Neuronal stem cell (in vitro differentiated cells): Measurements from ENCODE around the gene IQSEC2.

Source experiments
- DNase-seq: peaks from one replicate; pipeline ENCODE4 v3.0.0-alpha.2; 2013; ENCODE audit warnings: low spot score
- H2AFZ ChIP-seq: one replicate; pipeline ENCODE4 v1.6.1; 2013; ENCODE audit warnings: mild to moderate bottlenecking, low read length, inconsistent platforms
- H2AK5ac ChIP-seq: 2 replicates; pipeline ENCODE4 v1.6.1; 2013; ENCODE audit warnings: low read depth, mild to moderate bottlenecking, inconsistent platforms, low read length, moderate library complexity, mixed read lengths
- H2BK120ac ChIP-seq: 2 replicates; pipeline ENCODE4 v1.6.1; 2013; ENCODE audit warnings: low read depth, mild to moderate bottlenecking, inconsistent platforms, low read length, moderate library complexity, mixed read lengths
- H2BK12ac ChIP-seq: one replicate; pipeline ENCODE4 v1.6.1; 2013; ENCODE audit warnings: low read length, inconsistent platforms
- H2BK15ac ChIP-seq: 2 replicates; pipeline ENCODE4 v1.6.1; 2013; ENCODE audit warnings: mild to moderate bottlenecking, low read length, inconsistent platforms, mixed read lengths
- H2BK5ac ChIP-seq: one replicate; pipeline ENCODE4 v1.6.1; 2013; ENCODE audit warnings: inconsistent platforms, mild to moderate bottlenecking, low read length, moderate library complexity
- H3K14ac ChIP-seq: one replicate; pipeline ENCODE4 v1.6.1; 2013; ENCODE audit warnings: low read length, inconsistent platforms
- H3K18ac ChIP-seq: 2 replicates; pipeline ENCODE4 v1.6.1; 2013; ENCODE audit warnings: low read length, inconsistent platforms
- H3K23ac ChIP-seq: 2 replicates; pipeline ENCODE4 v1.6.1; 2013; ENCODE audit warnings: low read depth, mild to moderate bottlenecking, mixed read lengths, low read length, inconsistent platforms; ENCODE audit not compliant: poor library complexity
- H3K27ac ChIP-seq: replicated peaks from 3 replicates; pipeline ENCODE4 v1.5.1; 2013; ENCODE audit warnings: low read length, inconsistent platforms
- H3K27me3 ChIP-seq, 3 experiments: 2 replicates each; pipeline ENCODE4 v1.6.1; 2013; ENCODE audit warnings: low read length in 3 of 3, mild to moderate bottlenecking in 2 of 3, inconsistent platforms in 1 of 3, low read depth in 1 of 3, mixed read lengths in 1 of 3, moderate library complexity in 1 of 3; ENCODE audit not compliant: control insufficient read depth in 3 of 3, insufficient read depth in 3 of 3
- H3K36me3 ChIP-seq, 2 donors: replicated peaks in 1 of 2; 2 replicates each; pipeline ENCODE4 v1.6.1; 2013; ENCODE audit warnings: low read length in 2 of 2; ENCODE audit not compliant: control insufficient read depth in 2 of 2, insufficient read depth in 2 of 2
- H3K4ac ChIP-seq: 2 replicates; pipeline ENCODE4 v1.6.1; 2013; ENCODE audit warnings: inconsistent platforms, mild to moderate bottlenecking, low read length, moderate library complexity
- H3K4me1 ChIP-seq, 2 donors: 1 replicate in 1 of 2; 2 replicates in 1 of 2; pipeline ENCODE4 v1.6.1; 2013; ENCODE audit warnings: low read length in 2 of 2, low read depth in 1 of 2; ENCODE audit not compliant: control insufficient read depth in 2 of 2, insufficient read depth in 1 of 2
- H3K4me2 ChIP-seq: one replicate; pipeline ENCODE4 v1.6.1; 2013; ENCODE audit warnings: mild to moderate bottlenecking, low read length, inconsistent platforms; ENCODE audit not compliant: insufficient read depth, poor library complexity, severe bottlenecking
- H3K4me3 ChIP-seq, 2 donors: 2 replicates each; pipeline ENCODE4 v1.5.1; 2013; ENCODE audit warnings: low read length in 2 of 2, mild to moderate bottlenecking in 2 of 2, inconsistent platforms in 1 of 2, moderate library complexity in 1 of 2
- H3K79me1 ChIP-seq: one replicate; pipeline ENCODE4 v1.6.1; 2013; ENCODE audit warnings: low read depth, mild to moderate bottlenecking, inconsistent platforms, low read length, moderate library complexity
- H3K9ac ChIP-seq: one replicate; pipeline ENCODE4 v1.6.1; 2013; ENCODE audit warnings: mild to moderate bottlenecking, low read depth, low read length, inconsistent platforms; ENCODE audit not compliant: poor library complexity
- H3K9me3 ChIP-seq, 2 donors: replicated peaks in 1 of 2; 2 replicates each; pipeline versions ENCODE3 to v1.6.1; 2013; ENCODE audit warnings: low read length in 2 of 2, mild to moderate bottlenecking in 2 of 2, inconsistent platforms in 1 of 2, low read depth in 1 of 2, mixed read lengths in 1 of 2, moderate library complexity in 1 of 2; ENCODE audit not compliant: control insufficient read depth in 2 of 2, insufficient read depth in 1 of 2
- H4K8ac ChIP-seq: one replicate; pipeline ENCODE4 v1.6.1; 2013; ENCODE audit warnings: low read depth, mild to moderate bottlenecking, inconsistent platforms, low read length, moderate library complexity
- H4K91ac ChIP-seq: one replicate; pipeline ENCODE4 v1.6.1; 2013; ENCODE audit warnings: low read length, low read depth, mild to moderate bottlenecking, inconsistent platforms; ENCODE audit not compliant: poor library complexity
- WGBS, 2 donors: extraction: QIAGEN DNeasy Blood & Tissue Kit; methylation state at CpG; one replicate each; pipeline ENCODE4 v1.1.7; 2013; ENCODE audit warnings: missing lambda C conversion rate in 2 of 2, mixed read lengths in 1 of 2; ENCODE audit not compliant: insufficient read length in 2 of 2, insufficient replicate concordance in 1 of 2; ENCODE audit errors: extremely low coverage in 2 of 2; 5-methylcytosine and 5-hydroxymethylcytosine counted together

The IQSEC2 gene

DNA sequence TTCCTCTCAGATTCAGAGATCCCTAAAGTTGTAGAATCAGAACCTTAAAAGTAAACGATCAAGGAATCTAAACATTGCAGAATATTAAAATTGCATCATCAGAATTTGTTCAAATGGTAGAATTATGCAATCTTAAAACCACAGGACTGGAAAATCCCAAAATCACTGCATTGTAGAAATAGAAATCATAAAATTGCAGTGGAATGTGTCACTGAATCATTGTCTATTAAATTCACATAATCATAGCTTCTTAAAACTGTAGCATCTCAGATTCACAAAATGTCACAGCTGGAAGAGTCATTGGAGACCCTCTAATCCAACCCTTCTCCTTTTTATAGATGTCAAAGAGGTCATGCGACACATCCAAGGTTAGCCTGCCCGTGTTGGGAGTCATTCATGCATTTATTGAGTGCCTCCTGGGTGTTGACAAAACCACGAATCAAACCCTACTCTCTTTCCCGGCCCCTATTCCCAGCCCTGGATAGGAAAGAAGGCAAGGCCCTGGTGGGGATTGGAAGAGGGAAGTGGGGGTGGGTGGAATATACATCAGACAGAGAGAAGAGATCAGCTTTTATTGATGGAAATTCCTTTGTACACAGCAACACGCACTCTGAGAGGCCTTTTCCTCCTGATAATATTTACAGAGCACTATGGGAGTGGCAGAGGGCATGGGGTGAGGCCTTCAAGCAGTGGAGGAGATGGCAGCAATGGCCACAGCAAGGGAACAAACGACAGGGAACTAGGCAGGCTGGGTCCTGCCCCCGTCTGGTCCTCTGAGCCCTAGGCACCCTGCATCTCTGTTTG, 15.4 kb downstream of the IQSEC2 start:
- H3K79me1 ChIP-seq: no peaks in the 10 kb centered on the region
- H3K4me1 ChIP-seq: peaks cover 0 to 10% of the 10 kb centered on the region in 2 donors
- DNase-seq: no peak
- no peaks in the 10 kb centered on the region for H3K36me3 ChIP-seq
- no peak overlapping the region for H4K8ac ChIP-seq
- H3K18ac ChIP-seq: no peak overlapping the region
- no peak overlapping the region for H4K91ac ChIP-seq
- H3K27me3 ChIP-seq: peaks cover 0 to 1% (median 0%) of the 10 kb centered on the region in 3 experiments
- no peak overlapping the region for H2BK12ac ChIP-seq
- no peak overlapping the region for H3K4me2 ChIP-seq
- H3K4me3 ChIP-seq: no peak overlapping the region
- no peak overlapping the region for H2BK5ac ChIP-seq
- H3K4ac ChIP-seq: no peak overlapping the region
- H2AFZ ChIP-seq: no peak overlapping the region
- WGBS, 2 donors: no CpG with 5 or more reads among the region's 8 CpGs
- no peak overlapping the region for H3K9ac ChIP-seq
- H2BK15ac ChIP-seq: no peak overlapping the region
- H3K27ac ChIP-seq: no peak overlapping the region
- no peak overlapping the region for H3K14ac ChIP-seq
- no peak overlapping the region for H3K23ac ChIP-seq
- no peak overlapping the region for H2AK5ac ChIP-seq
- H2BK120ac ChIP-seq: no peak overlapping the region
- H3K9me3 ChIP-seq: no peaks in the 10 kb centered on the region

DNA sequence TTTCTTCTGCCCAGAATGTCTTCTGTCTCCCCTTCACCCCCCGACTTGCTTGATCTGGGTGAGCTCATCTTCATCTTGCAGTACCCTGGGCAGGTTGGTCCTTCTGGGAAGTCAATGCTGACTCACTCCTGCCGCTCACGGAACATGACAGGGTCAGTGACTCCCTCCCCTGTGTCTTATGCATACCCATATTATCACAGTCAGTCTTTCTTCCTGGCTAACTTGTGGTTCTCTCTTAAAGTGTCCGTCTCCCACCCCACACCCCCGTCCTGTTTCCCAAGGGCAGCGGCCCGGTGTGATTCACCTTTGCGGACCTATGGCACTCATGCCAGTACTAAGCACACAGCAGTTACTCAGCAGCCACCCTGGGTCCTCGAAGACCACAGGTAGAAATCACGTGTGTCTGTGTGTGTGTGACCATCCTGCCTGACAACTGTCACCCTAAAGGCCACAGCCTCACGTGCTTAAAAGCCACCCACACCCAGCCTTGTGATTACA, 17.7 kb downstream of the IQSEC2 start:
- no peak overlapping the region for H3K4me3 ChIP-seq
- DNase-seq: no peak
- no peak overlapping the region for H4K8ac ChIP-seq
- H2AK5ac ChIP-seq: no peak overlapping the region
- H3K36me3 ChIP-seq: no peaks in the 10 kb centered on the region
- no peak overlapping the region for H3K18ac ChIP-seq
- no peak overlapping the region for H2AFZ ChIP-seq
- no peak overlapping the region for H2BK15ac ChIP-seq
- H2BK5ac ChIP-seq: no peak overlapping the region
- H3K9ac ChIP-seq: no peak overlapping the region
- H4K91ac ChIP-seq: no peak overlapping the region
- H2BK120ac ChIP-seq: no peak overlapping the region
- no peak overlapping the region for H3K23ac ChIP-seq
- H3K27ac ChIP-seq: no peak overlapping the region
- peak overlapping the region; percentile 6 for H3K14ac ChIP-seq
- H3K27me3 ChIP-seq: peaks cover 0 to 11% (median 0%) of the 10 kb centered on the region in 3 experiments
- H3K9me3 ChIP-seq: no peaks in the 10 kb centered on the region
- no peak overlapping the region for H3K4me2 ChIP-seq
- peaks cover 0 to 10% of the 10 kb centered on the region in 2 donors for H3K4me1 ChIP-seq
- H2BK12ac ChIP-seq: no peak overlapping the region
- H3K4ac ChIP-seq: no peak overlapping the region
- H3K79me1 ChIP-seq: no peaks in the 10 kb centered on the region
- no CpG with 5 or more reads among the region's 11 CpGs for WGBS, 2 donors

DNA sequence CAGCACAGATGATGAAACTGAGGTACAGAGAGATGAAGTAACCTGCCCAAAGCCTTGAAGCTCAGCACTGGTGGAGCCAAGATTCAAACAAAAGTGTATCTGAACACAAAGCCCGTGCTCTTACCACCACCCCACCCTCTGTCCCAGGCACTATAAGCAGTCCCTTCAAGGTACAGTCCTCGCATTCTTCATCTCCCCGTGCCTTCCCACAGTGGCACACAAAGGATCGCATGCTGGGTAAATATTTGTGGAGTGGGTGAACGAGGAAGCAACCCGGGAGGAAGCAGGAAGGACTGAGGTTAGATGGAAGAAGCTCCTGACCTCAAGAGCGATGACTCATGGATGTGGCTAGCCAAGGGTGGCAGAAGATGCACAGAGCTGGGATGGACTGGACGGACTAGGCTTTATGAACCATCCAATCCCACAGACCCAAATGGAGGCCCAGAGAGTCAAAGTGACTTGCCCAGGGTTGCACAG, 18.4 kb downstream of the IQSEC2 start:
- no peak for DNase-seq
- Histone ChIP-seq H2BK15ac (no peak overlapping the region), H4K91ac (no peak overlapping the region), H4K8ac (no peak overlapping the region), H3K36me3 (no peaks in the 10 kb centered on the region), H3K9me3 (no peaks in the 10 kb centered on the region), H2BK12ac (no peak overlapping the region), H3K4me1 (peaks cover 0 to 10% of the 10 kb centered on the region in 2 donors), H3K14ac (no peak overlapping the region), H3K27me3 (peaks cover 0 to 11% (median 0%) of the 10 kb centered on the region in 3 experiments), H3K4me2 (no peak overlapping the region), H3K9ac (no peak overlapping the region), H2BK120ac (no peak overlapping the region), H3K79me1 (no peaks in the 10 kb centered on the region), H3K4me3 (no peak overlapping the region), H3K4ac (no peak overlapping the region), H2BK5ac (no peak overlapping the region), H3K18ac (no peak overlapping the region), H3K23ac (no peak overlapping the region), H2AFZ (no peak overlapping the region), H3K27ac (no peak overlapping the region), H2AK5ac (no peak overlapping the region)
- no CpG with 5 or more reads among the region's 8 CpGs for WGBS, 2 donors

DNA sequence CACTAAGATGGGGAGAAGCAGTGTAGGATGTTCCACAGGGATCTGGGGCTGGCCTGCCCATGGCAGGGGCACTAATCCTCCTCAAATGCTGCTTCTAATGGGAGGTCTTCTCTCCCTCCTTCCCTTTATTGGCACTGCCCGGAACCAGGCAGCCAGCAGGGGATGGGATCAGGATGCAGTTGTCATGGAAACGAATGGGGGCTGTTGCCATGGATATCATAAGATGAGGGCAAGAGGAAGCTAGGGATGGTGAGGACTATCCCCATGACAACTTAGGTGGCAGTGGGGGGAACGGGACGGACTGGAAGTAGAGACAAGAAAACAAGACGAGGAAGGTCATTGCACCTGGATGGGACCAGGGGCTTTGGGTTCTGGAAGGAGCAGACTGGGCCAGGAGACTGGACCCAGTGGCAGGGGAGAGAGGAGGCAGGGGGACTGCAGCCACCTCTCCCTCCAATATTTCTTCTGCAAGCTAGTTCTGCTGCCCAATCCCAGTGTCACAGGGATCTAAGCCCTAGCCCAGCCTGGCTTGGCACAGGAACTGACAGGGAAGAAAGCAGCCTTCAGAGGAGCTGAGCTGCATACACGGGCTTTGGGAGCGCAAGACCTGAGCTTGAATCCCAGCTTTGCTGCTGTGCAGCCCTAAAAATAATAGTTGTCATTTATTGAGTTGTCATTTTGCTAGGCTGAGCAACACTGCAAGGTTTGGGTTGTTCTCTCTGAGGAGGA, 19.0 kb downstream of the IQSEC2 start:
- no peak overlapping the region for H3K4ac ChIP-seq
- peaks cover 0 to 10% of the 10 kb centered on the region in 2 donors for H3K4me1 ChIP-seq
- no peaks in the 10 kb centered on the region for H3K9me3 ChIP-seq
- H4K8ac ChIP-seq: no peak overlapping the region
- H2BK120ac ChIP-seq: no peak overlapping the region
- DNase-seq: no peak
- H3K4me3 ChIP-seq: no peak overlapping the region
- H4K91ac ChIP-seq: no peak overlapping the region
- no peak overlapping the region for H2BK15ac ChIP-seq
- no peak overlapping the region for H2AFZ ChIP-seq
- WGBS, 2 donors: no CpG with 5 or more reads among the region's 7 CpGs
- H3K27me3 ChIP-seq: peaks cover 0 to 11% (median 0%) of the 10 kb centered on the region in 3 experiments
- no peak overlapping the region for H2AK5ac ChIP-seq
- no peaks in the 10 kb centered on the region for H3K79me1 ChIP-seq
- no peak overlapping the region for H2BK5ac ChIP-seq
- no peak overlapping the region for H3K27ac ChIP-seq
- no peak overlapping the region for H3K9ac ChIP-seq
- no peak overlapping the region for H3K23ac ChIP-seq
- H3K18ac ChIP-seq: no peak overlapping the region
- no peak overlapping the region for H3K4me2 ChIP-seq
- H3K36me3 ChIP-seq: no peaks in the 10 kb centered on the region
- H3K14ac ChIP-seq: no peak overlapping the region
- H2BK12ac ChIP-seq: no peak overlapping the region
